ENCODE measurements around the gene NDRG4.
"Not testable (repeated sequence)": the region's sequence is repeated elsewhere in the genome, so short reads cannot be mapped to it uniquely, and the experiment has no call there.

NDRG4 gene

GRCh38 chr16:58475091-58475619 is 24.8 kb upstream of the NDRG4 start:
- Histone ChIP-seq H3K27me3 (ENCODE audit: low read depth) (peaks cover 3% of the 10 kb centered on the region; the same call in 1 of the 2 replicates), H3K4me3 (no peak overlapping the region), H3K36me3 (replicated peaks) (no peaks in the 10 kb centered on the region), H3K9me3 (no peaks in the 10 kb centered on the region), H3K4me1 (no peaks in the 10 kb centered on the region)
- in situ Hi-C loops (cut with MboI; ENCODE audit: low sequenced_read_pairs) = no loop called here
- DNase-seq (ENCODE audit: low spot score in 2 of 2) = no peak

DNA sequence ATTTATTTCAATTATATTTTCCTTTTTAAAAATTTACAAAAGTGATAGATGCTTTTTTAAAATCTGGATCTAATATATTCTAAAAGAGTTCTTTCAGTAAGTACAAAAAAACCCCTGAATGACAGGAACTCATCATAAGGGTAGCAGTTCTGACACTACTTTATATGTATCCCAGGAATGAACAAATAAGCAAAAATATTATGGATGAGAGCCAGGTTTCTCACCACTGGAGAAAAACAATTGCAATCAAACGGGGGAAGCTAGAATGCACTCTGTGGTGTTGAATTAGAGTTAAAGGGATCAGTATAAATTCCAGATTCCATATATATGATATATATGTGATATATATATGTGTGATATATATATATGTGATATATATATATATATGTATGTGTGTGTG is 23.2 kb upstream of the NDRG4 start:
- Histone ChIP-seq H3K9me3 (no peaks in the 10 kb centered on the region), H3K4me3 (no peak overlapping the region), H3K27me3 (ENCODE audit: low read depth) (peaks cover 3% of the 10 kb centered on the region; the same call in 1 of the 2 replicates), H3K36me3 (replicated peaks) (no peaks in the 10 kb centered on the region), H3K4me1 (no peaks in the 10 kb centered on the region)
- in situ Hi-C loops (cut with MboI; ENCODE audit: low sequenced_read_pairs) = no loop called here
- DNase-seq (ENCODE audit: low spot score in 2 of 2) = no peak

GRCh38 chr16:58478427-58478826 is 21.5 kb upstream of the NDRG4 start:
- H3K9me3 ChIP-seq = no peaks in the 10 kb centered on the region
- H3K4me1 ChIP-seq = no peaks in the 10 kb centered on the region
- no peak overlapping the region for H3K4me3 ChIP-seq
- no peak for DNase-seq (ENCODE audit: low spot score in 2 of 2)
- no peaks in the 10 kb centered on the region for H3K36me3 ChIP-seq (replicated peaks)
- in situ Hi-C loops (cut with MboI; ENCODE audit: low sequenced_read_pairs) = no loop called here
- H3K27me3 ChIP-seq (ENCODE audit: low read depth) = peaks cover 3% of the 10 kb centered on the region; the same call in 1 of the 2 replicates

- Histone ChIP-seq H3K27me3 (ENCODE audit: low read depth) (peaks cover 3% of the 10 kb centered on the region; the same call in 1 of the 2 replicates), H3K9me3 (no peaks in the 10 kb centered on the region), H3K36me3 (replicated peaks) (no peaks in the 10 kb centered on the region), H3K4me1 (no peaks in the 10 kb centered on the region), H3K4me3 (no peak overlapping the region)
- in situ Hi-C loops (cut with MboI; ENCODE audit: low sequenced_read_pairs) = no loop called here
- no peak for DNase-seq (ENCODE audit: low spot score in 2 of 2)
Measured at GRCh38 chr16:58481226-58481869, 18.6 kb upstream of the NDRG4 start.

DNA sequence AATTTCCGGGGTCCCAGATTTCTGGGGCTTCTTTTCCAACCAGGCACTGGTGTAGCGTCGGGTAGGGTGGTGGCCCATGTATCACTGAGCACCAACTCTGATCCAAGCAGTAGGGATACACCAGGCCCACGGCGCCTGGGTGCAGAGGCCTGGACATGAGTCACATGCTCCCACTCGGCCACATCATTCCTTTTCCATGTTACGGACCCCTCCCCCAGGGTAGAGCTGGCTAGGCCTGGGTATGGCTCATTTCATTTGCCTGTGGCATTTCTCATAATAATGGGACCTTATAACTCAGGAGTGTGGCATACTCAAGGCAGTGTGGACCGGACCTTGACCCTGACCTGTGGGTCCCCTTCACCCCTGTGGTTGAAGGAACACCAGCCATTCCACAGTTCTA is 18.0 kb upstream of the NDRG4 start:
- Histone ChIP-seq H3K4me3 (no peak overlapping the region), H3K36me3 (replicated peaks) (no peaks in the 10 kb centered on the region), H3K4me1 (no peaks in the 10 kb centered on the region), H3K9me3 (no peaks in the 10 kb centered on the region), H3K27me3 (ENCODE audit: low read depth) (peaks cover 3% of the 10 kb centered on the region; the same call in 1 of the 2 replicates)
- no peak for DNase-seq (ENCODE audit: low spot score in 2 of 2)
- in situ Hi-C loops (cut with MboI; ENCODE audit: low sequenced_read_pairs) = no loop called here

GRCh38 chr16:58485184-58485887 is 14.6 kb upstream of the NDRG4 start:
- in situ Hi-C loops (cut with MboI; ENCODE audit: low sequenced_read_pairs) = no loop called here
- no peak for DNase-seq (ENCODE audit: low spot score in 2 of 2)
- no peaks in the 10 kb centered on the region for H3K27me3 ChIP-seq (ENCODE audit: low read depth)
- H3K9me3 ChIP-seq = no peaks in the 10 kb centered on the region
- no peaks in the 10 kb centered on the region for H3K36me3 ChIP-seq (replicated peaks)
- H3K4me1 ChIP-seq = no peaks in the 10 kb centered on the region; the same call in 1 of the 2 replicates
- H3K4me3 ChIP-seq = no peak overlapping the region

DNA sequence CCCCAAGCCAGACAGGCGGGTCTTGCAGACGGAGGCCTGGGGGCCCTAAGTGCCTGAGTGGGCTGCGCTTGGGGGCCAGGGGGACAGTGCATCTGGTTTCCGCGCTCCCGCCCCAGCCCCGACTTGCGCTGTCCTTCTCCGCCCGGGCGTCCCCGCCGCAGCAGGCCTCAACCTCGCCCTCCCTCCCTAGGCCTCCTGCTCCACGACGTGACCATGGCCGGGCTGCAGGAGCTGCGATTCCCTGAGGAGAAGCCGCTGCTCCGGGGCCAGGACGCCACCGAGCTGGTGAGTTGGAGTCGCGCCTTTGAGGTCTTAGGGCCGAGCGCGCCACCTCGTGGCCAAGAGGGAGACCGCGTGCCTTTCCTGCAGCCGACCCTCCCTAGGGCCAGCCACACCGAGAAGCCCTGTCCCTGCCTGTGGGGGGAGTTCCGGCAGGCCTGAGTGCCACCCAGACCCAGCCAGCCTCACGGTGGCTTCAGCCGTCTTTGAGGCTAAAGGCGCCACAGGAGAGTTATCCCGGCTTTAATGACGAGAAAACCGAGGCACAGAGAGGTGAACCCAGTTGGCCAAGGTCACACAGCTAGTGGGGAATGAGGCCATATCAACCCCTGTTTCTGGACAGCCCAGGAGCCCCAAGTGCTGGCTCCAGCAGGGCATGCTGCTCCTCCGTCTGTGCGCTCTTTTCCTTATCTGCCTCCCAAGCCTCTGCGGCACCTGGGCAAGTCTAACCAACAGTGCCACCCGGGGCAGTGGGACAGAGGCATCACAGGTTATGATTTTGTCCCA is 12.2 kb upstream of the NDRG4 start:
- peak; percentile 77 to 93 for DNase-seq (ENCODE audit: low spot score in 2 of 2)
- no peaks in the 10 kb centered on the region; the same call in 1 of the 2 replicates for H3K4me1 ChIP-seq
- H3K36me3 ChIP-seq (replicated peaks) = no peaks in the 10 kb centered on the region
- in situ Hi-C loops (cut with MboI; ENCODE audit: low sequenced_read_pairs) = no loop called here
- no peaks in the 10 kb centered on the region for H3K9me3 ChIP-seq
- H3K4me3 ChIP-seq = no peak overlapping the region
- H3K27me3 ChIP-seq (ENCODE audit: low read depth) = no peaks in the 10 kb centered on the region

- Histone ChIP-seq H3K27me3 (ENCODE audit: low read depth) (no peaks in the 10 kb centered on the region), H3K9me3 (no peaks in the 10 kb centered on the region), H3K36me3 (replicated peaks) (no peaks in the 10 kb centered on the region), H3K4me3 (no peak overlapping the region), H3K4me1 (no peaks in the 10 kb centered on the region; the same call in 1 of the 2 replicates)
- no peak for DNase-seq (ENCODE audit: low spot score in 2 of 2)
- in situ Hi-C loops (cut with MboI; ENCODE audit: low sequenced_read_pairs) = no loop called here
Measured at GRCh38 chr16:58488531-58488930, 11.4 kb upstream of the NDRG4 start.

DNA sequence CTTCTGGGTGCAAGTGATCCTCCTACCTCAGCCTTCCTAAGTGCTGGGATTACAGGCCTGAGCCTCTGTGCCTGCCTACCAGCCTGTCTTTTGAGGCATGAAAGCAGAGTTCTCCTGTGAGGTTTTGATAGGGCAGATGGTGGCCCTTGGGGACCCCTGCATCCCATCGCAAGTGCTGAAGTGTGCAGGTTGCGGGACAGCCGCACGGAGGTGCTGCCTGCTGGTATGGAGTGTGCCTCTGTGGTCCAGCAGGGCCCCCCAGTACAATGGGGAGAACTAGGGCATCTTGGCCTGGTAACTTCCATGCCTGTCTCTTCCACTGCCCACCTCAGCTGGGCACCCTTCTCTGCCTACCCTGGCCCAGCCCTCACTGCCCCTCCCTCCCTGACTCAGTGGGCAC is 9.9 kb upstream of the NDRG4 start:
- Histone ChIP-seq H3K4me3 (no peak overlapping the region), H3K9me3 (no peaks in the 10 kb centered on the region), H3K4me1 (no peaks in the 10 kb centered on the region; the same call in 1 of the 2 replicates), H3K36me3 (replicated peaks) (no peaks in the 10 kb centered on the region), H3K27me3 (ENCODE audit: low read depth) (no peaks in the 10 kb centered on the region)
- in situ Hi-C loops (cut with MboI; ENCODE audit: low sequenced_read_pairs) = loop anchor here (5.0 kb wide), 1 partner anchor 153 kb away; no protein-coding TSS in a partner anchor
- no peak for DNase-seq (ENCODE audit: low spot score in 2 of 2)

DNA sequence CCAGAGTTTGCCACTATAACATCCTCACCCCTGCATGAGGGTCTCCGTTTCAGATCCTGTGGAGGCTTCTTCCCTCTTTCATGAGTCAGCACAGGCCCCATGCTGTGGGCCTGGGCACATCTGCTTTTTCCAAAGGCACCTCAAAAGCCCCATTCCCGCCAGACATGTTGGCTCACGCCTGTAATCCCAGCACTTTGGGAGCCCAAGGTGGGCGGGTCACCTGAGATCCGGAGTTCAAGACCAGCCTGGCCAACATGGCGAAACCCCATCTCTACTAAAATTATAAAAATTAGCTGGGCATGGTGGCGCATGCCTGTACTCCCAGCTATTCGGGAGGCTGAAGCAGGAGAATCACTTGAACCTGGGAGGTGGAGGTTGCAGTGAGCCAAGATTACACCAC is 9.4 kb upstream of the NDRG4 start:
- not testable (repeated sequence) for H3K4me3 ChIP-seq; DNase-seq (ENCODE audit: low spot score in 2 of 2); H3K36me3 ChIP-seq (replicated peaks); H3K4me1 ChIP-seq; H3K27me3 ChIP-seq (ENCODE audit: low read depth); H3K9me3 ChIP-seq
- in situ Hi-C loops (cut with MboI; ENCODE audit: low sequenced_read_pairs) = loop anchor here (5.0 kb wide), 1 partner anchor 153 kb away; no protein-coding TSS in a partner anchor

DNA sequence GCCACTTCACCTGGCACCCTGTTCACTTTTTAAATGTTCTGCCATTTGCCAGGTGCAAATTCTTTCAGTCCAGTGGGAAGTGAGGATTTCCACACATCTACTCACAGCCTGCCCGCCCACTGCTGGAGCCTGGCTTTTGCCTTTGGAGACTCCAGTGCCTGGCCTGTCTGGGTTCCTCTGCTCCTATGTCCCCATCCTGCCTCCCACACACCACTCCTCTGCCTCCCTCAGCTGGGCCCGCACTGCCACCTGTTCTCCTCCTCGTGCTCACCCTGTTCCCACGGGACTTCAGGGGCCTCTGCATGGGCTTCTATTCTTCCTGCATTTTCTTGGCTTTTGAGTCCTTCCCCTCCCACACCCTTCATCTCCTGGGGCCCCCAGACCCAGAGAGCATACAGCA is 7.9 kb upstream of the NDRG4 start:
- H3K27me3 ChIP-seq (ENCODE audit: low read depth) = no peaks in the 10 kb centered on the region
- H3K4me1 ChIP-seq = no peaks in the 10 kb centered on the region; the same call in 1 of the 2 replicates
- in situ Hi-C loops (cut with MboI; ENCODE audit: low sequenced_read_pairs) = loop anchor here (5.0 kb wide), 1 partner anchor 155 kb away; no protein-coding TSS in a partner anchor
- DNase-seq (ENCODE audit: low spot score in 2 of 2) = no peak
- H3K4me3 ChIP-seq = no peak overlapping the region
- no peaks in the 10 kb centered on the region for H3K9me3 ChIP-seq
- no peaks in the 10 kb centered on the region for H3K36me3 ChIP-seq (replicated peaks)

GRCh38 chr16:58492735-58493134 is 7.2 kb upstream of the NDRG4 start:
- Histone ChIP-seq H3K4me1 (no peaks in the 10 kb centered on the region; the same call in 1 of the 2 replicates), H3K9me3 (no peaks in the 10 kb centered on the region), H3K27me3 (ENCODE audit: low read depth) (no peaks in the 10 kb centered on the region), H3K4me3 (no peak overlapping the region), H3K36me3 (replicated peaks) (no peaks in the 10 kb centered on the region)
- DNase-seq (ENCODE audit: low spot score in 2 of 2) = peak in 1 of 2 experiments; percentile 45
- in situ Hi-C loops (cut with MboI; ENCODE audit: low sequenced_read_pairs) = loop anchor here (5.0 kb wide), 1 partner anchor 155 kb away; no protein-coding TSS in a partner anchor

DNA sequence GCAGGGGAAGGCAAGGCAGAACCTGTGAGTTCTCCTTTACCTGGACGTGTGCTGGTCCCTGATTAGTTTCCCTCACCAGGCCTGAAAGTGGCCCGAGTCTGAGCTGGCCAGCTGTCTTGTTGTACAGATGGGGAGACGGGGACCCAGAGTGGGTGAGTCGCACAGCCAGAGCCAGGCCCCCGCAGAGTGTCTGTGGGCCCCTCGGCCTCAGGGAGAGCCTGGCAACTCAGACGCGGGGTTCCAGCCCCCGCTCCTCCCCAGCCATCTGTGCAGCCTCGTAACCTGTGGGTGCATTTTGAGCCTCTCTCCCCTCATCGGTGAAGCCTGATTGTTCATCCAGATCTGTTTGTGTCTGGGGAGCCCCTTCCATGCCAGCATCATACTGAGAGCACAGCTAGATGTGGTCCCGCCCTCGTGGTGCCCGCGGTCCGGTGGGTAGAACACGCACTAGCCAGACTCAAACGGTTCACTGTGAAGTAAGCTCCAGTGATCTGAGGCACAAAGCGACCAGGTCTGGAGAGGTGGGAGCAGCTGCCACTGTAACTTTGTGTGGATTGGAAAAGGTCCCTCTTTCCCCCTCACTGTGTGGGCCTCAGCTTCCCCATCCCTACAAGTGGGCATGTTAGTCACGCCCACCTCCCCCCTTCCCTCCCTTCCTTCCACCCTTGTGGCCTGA is 6.0 kb upstream of the NDRG4 start:
- in situ Hi-C loops (cut with MboI; ENCODE audit: low sequenced_read_pairs) = loop anchor here (5.0 kb wide), 1 partner anchor 157 kb away; no protein-coding TSS in a partner anchor
- no peak for DNase-seq (ENCODE audit: low spot score in 2 of 2)
- H3K4me3 ChIP-seq = no peak overlapping the region
- H3K27me3 ChIP-seq (ENCODE audit: low read depth) = no peaks in the 10 kb centered on the region
- no peaks in the 10 kb centered on the region for H3K36me3 ChIP-seq (replicated peaks)
- H3K4me1 ChIP-seq = no peaks in the 10 kb centered on the region
- H3K9me3 ChIP-seq = no peaks in the 10 kb centered on the region

Measured in HAP-1 (cell line).